GM21529 (cell line): Measurements from ENCODE around the gene NR2C2AP.

Experiments used
- ATAC-seq: cut with Tn5 transposase; IDR thresholded peaks from one replicate; pipeline ENCODE4 v1.9.1; 2021; ENCODE audit not compliant: unreplicated experiment

Gene NR2C2AP

DNA sequence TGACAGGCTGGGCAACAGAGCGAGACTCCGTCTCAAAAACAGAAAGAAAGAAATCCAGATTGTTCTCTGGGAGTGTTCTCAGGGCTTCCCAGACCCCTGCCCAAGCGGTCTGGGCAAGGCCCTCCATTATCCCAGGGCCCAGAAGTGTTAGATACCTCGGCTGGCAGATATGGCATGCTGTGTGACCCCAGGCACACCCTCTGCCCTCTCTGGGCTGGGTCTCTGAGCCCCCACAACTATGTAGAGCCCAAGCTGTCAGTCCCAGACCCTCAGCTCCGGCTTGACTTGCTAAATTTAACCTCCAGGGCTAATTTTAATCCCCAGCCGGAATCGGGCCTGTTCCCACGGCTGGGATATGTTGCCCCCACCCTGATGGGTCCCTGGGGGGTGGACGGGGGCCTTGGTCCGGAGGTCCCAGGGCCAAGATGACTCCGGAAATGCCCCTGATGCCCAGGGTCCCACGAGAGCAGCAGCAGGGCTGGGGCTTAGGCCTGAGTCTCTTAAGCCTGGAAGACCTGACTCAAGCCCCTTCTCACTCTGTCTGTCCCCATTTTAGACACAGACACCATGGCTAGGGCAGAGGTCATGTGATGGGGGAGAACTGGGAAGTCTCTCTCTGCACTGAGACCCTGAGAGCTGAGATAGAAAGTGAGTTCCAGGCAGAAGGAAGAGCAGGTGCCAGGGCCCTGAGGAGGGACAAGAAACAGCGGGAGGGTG, 50.4 kb downstream of the NR2C2AP start:
- ATAC-seq, result no peak

DNA sequence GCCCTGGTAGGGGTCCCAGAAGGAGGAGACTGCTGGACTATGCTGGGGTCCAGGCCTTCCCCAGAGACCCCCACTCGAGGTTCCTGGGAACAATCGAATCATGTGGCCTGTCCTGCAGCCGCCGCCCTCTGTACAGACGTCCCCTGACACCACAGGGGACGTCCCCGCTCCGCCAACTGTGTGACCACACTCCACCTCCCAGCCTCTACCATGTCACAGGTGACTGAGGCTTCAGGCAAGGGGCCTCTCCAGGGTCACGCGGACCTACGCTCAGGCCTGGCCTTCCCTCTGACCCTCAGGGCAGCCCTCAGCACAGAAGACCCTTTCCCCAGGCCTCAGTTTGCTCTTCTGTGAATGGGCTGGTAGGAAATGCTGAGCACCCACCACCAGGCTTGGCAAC, 51.8 kb downstream of the NR2C2AP start:
- no peak for ATAC-seq
